GF-D8 (cell line): ENCODE results near the gene PLEKHG4.
A peak's percentile ranks its signal among the peaks of the same experiment; 100 is the strongest.

Experiments
- DNase-seq: peaks from one replicate; lab custom pipeline; 2025; lab: John Stamatoyannopoulos, UW

Gene PLEKHG4

GRCh38 chr16:67244387-67245185 is 34.7 kb upstream of the PLEKHG4 start:
- peak; percentile 86 for DNase-seq

DNA sequence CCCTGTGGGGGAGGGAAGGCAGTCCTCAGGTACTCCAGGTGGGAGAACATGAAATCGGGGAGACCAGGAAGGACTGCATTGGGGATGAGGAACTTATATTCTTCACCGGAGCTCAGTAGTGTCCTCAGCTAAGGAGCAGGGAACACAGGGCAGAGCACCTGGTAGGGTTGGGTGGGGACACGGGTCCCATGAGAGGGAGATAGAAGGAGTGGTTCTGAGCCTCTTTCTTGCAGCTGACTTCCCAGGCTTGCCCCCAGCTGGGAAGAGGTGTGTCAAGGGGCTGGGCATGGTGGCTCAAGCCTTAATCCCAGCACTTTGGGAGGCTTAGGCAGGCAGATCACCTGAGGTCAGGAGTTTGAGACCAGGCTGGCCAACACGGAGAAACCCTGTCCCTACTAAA is 34.1 kb upstream of the PLEKHG4 start:
- DNase-seq: no peak

DNA sequence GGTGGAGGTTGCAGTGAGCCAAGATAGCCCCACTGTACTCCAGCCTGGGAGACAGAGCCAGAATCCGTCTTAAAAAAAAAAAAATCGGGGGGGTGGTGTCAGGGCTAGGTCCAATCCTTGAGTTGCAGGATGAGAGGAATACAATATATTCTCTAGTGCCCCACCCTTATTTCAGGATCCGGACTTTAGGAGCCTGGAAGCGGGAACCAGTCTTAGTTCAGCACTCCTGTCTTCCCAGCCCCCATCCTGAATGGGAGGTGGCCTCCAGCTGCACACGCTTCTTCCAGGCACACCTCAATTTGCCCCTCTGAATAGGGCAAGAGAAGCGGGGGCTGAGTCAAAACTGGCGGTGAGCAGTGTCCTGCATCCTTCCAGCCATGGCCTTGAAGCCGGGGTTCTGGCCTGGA is 33.7 kb upstream of the PLEKHG4 start:
- no peak for DNase-seq

- peak; percentile 61 for DNase-seq
Measured at GRCh38 chr16:67246081-67246755, 33.1 kb upstream of the PLEKHG4 start.

DNA sequence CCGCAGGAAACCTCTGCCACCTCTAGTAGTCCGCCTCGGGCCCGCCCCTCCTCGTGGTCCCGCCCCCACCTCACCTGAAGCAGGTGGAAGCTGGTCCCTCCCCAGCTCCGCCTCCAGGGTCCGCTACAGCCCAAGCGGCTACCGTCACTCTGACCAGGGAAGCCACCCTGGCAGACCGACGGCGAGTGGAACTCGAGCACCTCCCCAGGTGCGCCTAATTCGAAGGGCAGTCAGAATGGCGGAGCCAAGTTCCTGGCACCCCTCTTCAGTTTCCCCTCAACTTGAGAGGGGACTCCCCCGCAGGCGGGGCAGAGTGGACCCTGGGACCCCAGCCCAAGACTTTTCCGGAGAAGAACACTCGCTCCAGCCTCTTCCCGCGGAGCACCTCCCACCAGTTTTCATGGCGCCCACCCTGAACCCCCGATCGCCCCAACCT is 32.6 kb upstream of the PLEKHG4 start:
- DNase-seq: no peak

DNA sequence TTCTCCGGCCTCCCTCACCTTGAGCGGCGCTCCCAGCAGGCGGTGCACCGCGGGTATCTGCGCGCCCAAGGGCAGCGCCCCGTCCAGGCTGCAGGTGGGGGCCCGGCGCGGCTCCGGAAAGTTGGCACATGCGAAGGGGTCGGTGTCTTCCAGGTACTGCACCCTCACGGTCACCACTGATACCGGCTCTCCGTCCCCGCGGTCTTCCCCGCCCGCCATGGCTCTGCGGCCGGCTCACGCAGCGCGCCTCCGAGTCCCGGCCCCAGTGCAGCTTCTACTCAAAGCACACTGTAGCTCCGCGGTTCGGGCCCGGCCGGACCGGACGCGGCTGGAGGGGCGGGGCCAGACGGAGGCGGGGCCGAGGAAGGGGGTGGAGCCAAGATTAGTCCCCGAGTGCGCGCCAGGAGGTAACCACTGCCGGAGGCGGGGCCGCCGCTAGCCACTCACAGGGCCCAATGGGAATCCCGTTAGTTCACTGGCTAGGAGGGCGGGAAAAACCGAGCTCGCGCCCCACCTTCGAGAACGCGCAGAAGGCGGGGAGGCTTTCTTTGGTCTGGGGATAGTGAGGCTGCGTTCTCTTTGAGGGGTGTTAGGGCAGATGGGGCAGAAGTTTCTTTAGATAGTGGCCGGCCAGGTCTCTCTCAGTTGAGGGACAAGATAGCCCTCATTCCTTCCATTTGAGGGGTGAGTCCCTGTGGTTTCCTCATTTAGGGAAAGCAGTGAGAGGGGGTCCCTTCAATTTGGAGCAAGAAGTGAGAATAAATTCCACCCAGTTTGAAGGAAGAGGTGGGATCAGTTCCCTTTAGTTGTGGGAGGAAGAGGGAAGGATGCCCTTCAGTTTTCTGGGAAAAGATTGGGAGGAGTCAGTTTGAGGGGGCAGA is 31.9 kb upstream of the PLEKHG4 start, which contains the start of gene FHOD1:
Gene FHOD1, minus strand, starts transcription at position 290 of the 881 bp plus-strand sequence. Its CDS starts 71 bp downstream, at position 219.
- peak; percentile 88 for DNase-seq

- DNase-seq: no peak
Measured at GRCh38 chr16:67248073-67248400, 31.3 kb upstream of the PLEKHG4 start.

- no peak for DNase-seq
Measured at GRCh38 chr16:67248401-67249177, 30.7 kb upstream of the PLEKHG4 start, which contains the start of gene SLC9A5. Gene SLC9A5, plus strand, starts transcription at chr16:67248979. Its CDS starts 36 bp downstream, at chr16:67249015.

- DNase-seq: no peak
Measured at GRCh38 chr16:67249178-67250044, 29.9 kb upstream of the PLEKHG4 start.

DNA sequence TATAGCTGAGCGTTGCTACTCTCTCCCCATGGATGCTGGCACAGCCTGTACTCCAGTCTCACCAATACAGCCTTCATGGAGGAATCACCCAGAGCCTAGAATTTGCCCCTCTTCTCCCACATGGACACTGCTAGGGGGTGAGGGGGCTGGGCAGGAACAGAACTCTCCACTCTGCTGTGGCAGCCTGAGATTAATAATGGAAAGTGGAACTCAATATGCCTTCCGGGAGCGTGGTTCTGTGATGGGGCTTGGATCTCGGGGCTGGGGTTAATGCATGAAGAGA is 29.3 kb upstream of the PLEKHG4 start:
- DNase-seq: no peak

DNA sequence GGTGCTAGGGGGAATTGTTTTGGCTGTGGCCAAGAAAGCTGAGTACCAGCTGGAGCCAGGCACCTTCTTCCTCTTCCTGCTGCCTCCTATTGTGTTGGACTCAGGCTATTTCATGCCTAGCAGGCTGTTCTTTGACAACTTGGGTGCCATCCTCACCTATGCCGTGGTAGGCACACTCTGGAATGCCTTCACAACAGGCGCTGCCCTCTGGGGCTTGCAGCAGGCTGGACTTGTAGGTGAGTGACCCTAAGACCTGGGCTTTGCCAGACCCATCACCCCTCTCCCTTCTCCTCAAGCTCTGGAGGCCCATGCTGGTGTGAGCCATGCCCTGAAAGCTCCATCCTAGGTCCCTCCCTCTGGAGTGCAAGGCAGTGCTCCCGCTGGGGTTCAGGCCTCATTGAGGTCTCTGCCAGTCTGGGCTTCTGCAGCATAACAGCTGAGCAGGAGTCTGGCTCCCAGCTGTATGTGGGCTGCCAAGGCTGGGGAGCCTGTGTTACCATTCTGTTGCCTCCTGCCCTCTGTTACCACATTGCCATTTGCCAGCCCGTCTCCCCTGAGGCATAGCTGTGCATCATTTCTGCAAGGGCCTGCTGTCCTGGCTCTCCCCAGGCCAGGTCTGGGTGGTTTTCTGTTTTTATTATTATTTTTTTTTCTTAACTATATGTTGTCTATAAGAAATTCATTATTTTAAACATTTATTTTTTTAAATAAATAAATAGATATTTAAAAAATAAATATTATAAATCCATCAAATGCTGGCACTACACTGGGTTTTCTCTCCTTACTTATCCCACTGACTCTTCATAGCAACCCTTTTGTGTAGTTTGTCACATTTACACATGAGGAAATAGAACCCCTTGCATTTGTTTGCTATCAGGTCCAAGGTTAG is 26.5 kb upstream of the PLEKHG4 start:
- no peak for DNase-seq

- no peak for DNase-seq
Measured at GRCh38 chr16:67254801-67255552, 24.4 kb upstream of the PLEKHG4 start.

- DNase-seq: no peak
Measured at GRCh38 chr16:67255553-67256221, 23.6 kb upstream of the PLEKHG4 start.

- no peak for DNase-seq
Measured at GRCh38 chr16:67256701-67257230, 22.6 kb upstream of the PLEKHG4 start.

DNA sequence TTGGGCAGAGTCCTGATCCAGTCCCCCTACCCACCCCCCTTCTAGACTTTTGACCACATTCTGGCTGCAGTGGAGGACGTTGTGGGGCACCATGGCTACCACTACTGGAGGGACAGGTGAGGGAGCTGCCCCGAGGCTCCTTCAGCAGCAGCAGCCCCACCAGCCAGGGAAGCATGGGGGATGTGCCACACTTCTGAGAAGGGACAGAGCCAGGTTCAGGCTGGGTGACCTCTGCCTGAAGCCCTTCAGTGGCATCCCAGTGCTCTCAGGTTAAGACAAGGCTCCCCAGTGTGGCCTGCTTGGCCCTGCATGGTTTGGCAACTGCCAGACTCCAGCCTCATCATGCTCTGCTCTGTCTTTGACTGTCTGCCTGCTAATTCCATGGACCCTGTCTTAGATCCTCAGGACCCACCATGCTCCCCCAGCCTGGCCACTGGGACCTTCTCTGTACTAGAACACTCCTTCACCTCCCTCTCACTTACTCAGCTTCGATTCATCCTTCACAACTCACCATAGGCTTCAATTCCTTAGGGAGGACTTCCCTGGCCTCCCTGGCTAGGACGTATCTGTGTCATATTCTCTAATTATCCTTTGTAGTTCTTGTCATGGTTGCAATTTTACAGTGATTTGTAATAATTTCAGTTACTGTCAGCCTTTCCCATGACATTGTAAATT is 21.7 kb upstream of the PLEKHG4 start:
- DNase-seq: no peak

- no peak for DNase-seq
Measured at GRCh38 chr16:67258161-67258835, 21.0 kb upstream of the PLEKHG4 start.

DNA sequence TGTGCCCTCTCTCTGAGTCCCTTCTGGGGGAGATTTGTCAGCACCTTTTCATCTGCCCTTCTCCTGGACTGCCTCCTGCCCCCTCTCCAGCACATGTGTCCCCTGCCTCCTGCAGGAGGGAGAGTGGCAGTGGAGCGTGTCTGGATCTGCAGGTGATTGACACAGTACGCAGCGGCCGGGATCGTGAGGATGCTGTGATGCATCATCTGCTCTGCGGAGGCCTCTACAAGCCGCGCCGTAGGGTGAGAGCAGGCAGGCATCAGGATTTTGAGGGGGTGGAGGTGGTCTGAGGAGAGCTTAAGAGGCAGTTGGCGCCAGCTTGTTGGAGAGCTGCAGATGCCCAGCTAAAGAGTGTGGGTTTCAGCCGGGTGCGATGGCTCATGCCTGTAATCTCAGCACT is 19.6 kb upstream of the PLEKHG4 start:
- no peak for DNase-seq
